ENCODE measurements around the gene FAM241B.

DNA sequence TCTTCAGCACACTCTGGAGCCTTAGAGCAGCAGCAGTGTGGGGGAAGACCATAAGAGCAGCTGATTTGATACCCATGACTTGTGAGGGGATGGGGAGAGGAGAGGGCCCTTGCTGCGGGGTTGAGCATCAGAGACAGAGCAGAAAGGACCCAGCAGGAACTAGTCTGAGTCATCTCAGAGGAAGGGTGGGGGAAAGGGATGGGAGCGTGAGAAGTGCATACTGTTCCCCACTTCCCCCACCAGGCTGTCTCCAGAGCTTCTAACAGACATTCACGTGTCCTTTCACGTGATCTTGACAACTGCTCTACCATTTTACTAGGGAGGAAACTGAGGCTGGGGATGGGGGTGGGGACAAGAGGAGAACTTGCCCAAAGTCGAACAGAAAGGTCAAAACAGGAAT is 38.7 kb downstream of the FAM241B start:
- TF ChIP-seq, protein P1, sequence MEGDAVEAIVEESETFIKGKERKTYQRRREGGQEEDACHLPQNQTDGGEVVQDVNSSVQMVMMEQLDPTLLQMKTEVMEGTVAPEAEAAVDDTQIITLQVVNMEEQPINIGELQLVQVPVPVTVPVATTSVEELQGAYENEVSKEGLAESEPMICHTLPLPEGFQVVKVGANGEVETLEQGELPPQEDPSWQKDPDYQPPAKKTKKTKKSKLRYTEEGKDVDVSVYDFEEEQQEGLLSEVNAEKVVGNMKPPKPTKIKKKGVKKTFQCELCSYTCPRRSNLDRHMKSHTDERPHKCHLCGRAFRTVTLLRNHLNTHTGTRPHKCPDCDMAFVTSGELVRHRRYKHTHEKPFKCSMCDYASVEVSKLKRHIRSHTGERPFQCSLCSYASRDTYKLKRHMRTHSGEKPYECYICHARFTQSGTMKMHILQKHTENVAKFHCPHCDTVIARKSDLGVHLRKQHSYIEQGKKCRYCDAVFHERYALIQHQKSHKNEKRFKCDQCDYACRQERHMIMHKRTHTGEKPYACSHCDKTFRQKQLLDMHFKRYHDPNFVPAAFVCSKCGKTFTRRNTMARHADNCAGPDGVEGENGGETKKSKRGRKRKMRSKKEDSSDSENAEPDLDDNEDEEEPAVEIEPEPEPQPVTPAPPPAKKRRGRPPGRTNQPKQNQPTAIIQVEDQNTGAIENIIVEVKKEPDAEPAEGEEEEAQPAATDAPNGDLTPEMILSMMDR (IDR thresholded peaks at IDR 0.05; ENCODE audit: poor library complexity, severe bottlenecking): no peak
- TF ChIP-seq POLR2AphosphoS5 (IDR thresholded peaks at IDR 0.05) (no peak), SMC3 (conservative IDR thresholded peaks at IDR 0.05; ENCODE audit: poor library complexity) (no peak), RAD21 (conservative IDR thresholded peaks at IDR 0.05) (no peak)
